GM19328 (cell line): ENCODE measurements around the gene BATF3.

Experiments
- ATAC-seq: cut with Tn5 transposase; IDR thresholded peaks from one replicate; pipeline ENCODE4 v1.9.1; 2021; ENCODE audit warnings: mild to moderate bottlenecking, moderate library complexity; ENCODE audit not compliant: unreplicated experiment

Gene BATF3

GRCh38 chr1:212638492-212639151 is 61.0 kb downstream of the BATF3 start:
- no peak for ATAC-seq

DNA sequence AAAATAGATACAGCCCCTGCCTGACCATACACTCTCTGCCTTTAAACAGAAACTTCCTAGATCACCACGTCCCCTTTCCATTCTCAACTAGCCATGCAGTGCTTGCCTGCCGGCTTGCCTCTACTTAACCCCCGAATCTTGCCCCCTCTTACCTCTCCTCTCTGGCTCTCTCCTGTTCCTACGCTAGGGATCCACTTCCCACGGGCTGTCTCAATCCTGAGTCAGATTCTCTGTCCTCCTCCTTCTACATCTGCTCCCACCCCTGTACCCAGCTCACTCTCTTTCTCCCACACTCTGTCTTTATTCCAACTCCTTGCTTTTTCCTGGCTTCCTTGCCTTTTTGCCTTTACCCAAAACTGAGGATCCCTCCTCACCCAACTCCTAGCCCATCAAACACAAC is 61.7 kb downstream of the BATF3 start:
- no peak for ATAC-seq
